PC-9 (cell line): ENCODE measurements around the gene CRACDL. TPM values are rescaled to one million over a fixed set of nuclear protein-coding genes. Genes with fewer than 3 reads are reported as not detected.
"Not testable (repeated sequence)": the region's sequence is repeated elsewhere in the genome, so short reads cannot be mapped to it uniquely, and the experiment has no call there.

Source experiments
- BruUV-seq: library from RNA; stranded (reverse); fragments of 400-500 nt; replicated peaks from 2 replicates; lab custom pipeline; 2021; lab: Mats Ljungman, UMichigan
- CTCF ChIA-PET: fragments of 300-600 bp; sonication (Branson Sonifier 250); formaldehyde crosslinking; loops from one replicate; lab custom pipeline; 2022; ENCODE audit warnings: antibody characterized with exemption; lab: Charles Lee
- POLR2A ChIA-PET: fragments of 300-600 bp; sonication (Branson Sonifier 250); formaldehyde crosslinking; loops from one replicate; lab custom pipeline; 2022; ENCODE audit warnings: antibody characterized with exemption; ENCODE audit not compliant: unreplicated experiment; lab: Charles Lee
- DNase-seq, 2 experiments: peaks; one replicate each; pipeline versions ENCODE4 v3.0.0 to v3.0.0-alpha.2; 2015 to 2022; ENCODE audit warnings: mixed read lengths in 1 of 2
- H2AFZ ChIP-seq: fragments of 200-600 bp; sonication (generic); 2 replicates; pipeline ENCODE4 v1.8.1; 2017; ENCODE audit warnings: antibody characterized with exemption
- H3F3A ChIP-seq: fragments of 200-600 bp; sonication (generic); 2 replicates; pipeline ENCODE4 v1.8.1; 2017; ENCODE audit warnings: antibody characterized with exemption, mild to moderate bottlenecking, low read depth; ENCODE audit not compliant: insufficient read depth
- H3K27ac ChIP-seq: fragments of 200-600 bp; sonication (generic); 2 replicates; pipeline ENCODE4 v1.6.1; 2016; ENCODE audit warnings: mixed run types
- H3K27me3 ChIP-seq: fragments of 200-600 bp; sonication (generic); 2 replicates; pipeline ENCODE4 v1.6.1; 2016; ENCODE audit warnings: low read depth, mixed run types; ENCODE audit not compliant: insufficient read depth
- H3K36me3 ChIP-seq: fragments of 200-600 bp; sonication (generic); 2 replicates; pipeline ENCODE4 v1.6.1; 2016; ENCODE audit warnings: low read depth, mixed run types
- H3K4me1 ChIP-seq: fragments of 200-600 bp; sonication (generic); replicated peaks from 2 replicates; pipeline ENCODE4 v1.6.1; 2016; ENCODE audit warnings: mixed run types; ENCODE audit not compliant: insufficient read depth
- H3K4me2 ChIP-seq: fragments of 200-600 bp; sonication (generic); 2 replicates; pipeline ENCODE4 v1.6.1; 2017; ENCODE audit warnings: mixed run types
- H3K4me3 ChIP-seq: fragments of 200-600 bp; sonication (generic); 2 replicates; pipeline ENCODE4 v1.6.1; 2016; ENCODE audit warnings: mixed run types
- H3K79me2 ChIP-seq: fragments of 200-600 bp; sonication (generic); 2 replicates; pipeline ENCODE4 v1.6.1; 2017; ENCODE audit warnings: low read depth, mixed run types
- H3K9me2 ChIP-seq: fragments of 200-600 bp; sonication (generic); 2 replicates; pipeline ENCODE4 v1.8.1; 2017; ENCODE audit warnings: mild to moderate bottlenecking; ENCODE audit not compliant: insufficient read depth
- H3K9me3 ChIP-seq: fragments of 200-600 bp; sonication (generic); 2 replicates; pipeline ENCODE4 v1.8.1; 2016; ENCODE audit warnings: low read depth; ENCODE audit not compliant: insufficient read depth
- H4K20me1 ChIP-seq: fragments of 200-600 bp; sonication (generic); 2 replicates; pipeline ENCODE4 v1.8.1; 2017; ENCODE audit not compliant: insufficient read depth
- CTCF ChIP-seq: fragments of 200-600 bp; sonication (generic); conservative IDR thresholded peaks from 2 replicates; pipeline ENCODE4 v1.6.1; 2017; ENCODE audit warnings: mixed run types, antibody characterized with exemption, mild to moderate bottlenecking, moderate library complexity
- EZH2 ChIP-seq: fragments of 200-600 bp; sonication (generic); IDR thresholded peaks from 2 replicates; pipeline ENCODE4 v1.8.0; 2017; ENCODE audit warnings: antibody characterized with exemption, low read depth
- intact Hi-C: fragments of 100-400 bp; cut with micrococcal nuclease; formaldehyde crosslinking; loops from one replicate; pipeline ENCODE4 v1.10.0; 2022; ENCODE audit not compliant: unreplicated experiment
- total RNA-seq: library from RNA; stranded (reverse); gene quantifications from 2 replicates; pipeline ENCODE4 v1.2.3, GENCODE V29; 2021

Gene CRACDL
- total RNA-seq, 1 experiment from 2014 or later, result 33.7 TPM

- Histone ChIP-seq H3K79me2 (no peaks in the 10 kb centered on the region), H3K27ac (no peak overlapping the region), H3F3A (peaks cover 22% of the 10 kb centered on the region), H3K27me3 (no peaks in the 10 kb centered on the region), H2AFZ (no peak overlapping the region), H3K9me3 (peaks cover 4% of the 10 kb centered on the region; the same call in 1 of the 2 replicates), H3K36me3 (no peaks in the 10 kb centered on the region), H4K20me1 (no peaks in the 10 kb centered on the region), H3K4me2 (no peak overlapping the region), H3K4me3 (no peak overlapping the region), H3K4me1 (peaks cover 20% of the 10 kb centered on the region), H3K9me2 (no peaks in the 10 kb centered on the region)
- intact Hi-C loops, result no loop called here
- no peak for DNase-seq
- TF ChIP-seq EZH2 (no peak), CTCF (no peak)
- CTCF ChIA-PET, result no interaction called here
- BruUV-seq, result no TSS peak
- POLR2A ChIA-PET, result no interaction called here
These were observed 182.2 kb downstream of the CRACDL start for GRCh38 chr2:98753801-98754200.

GRCh38 chr2:98752711-98753110, 183.3 kb downstream of the CRACDL start:
- BruUV-seq, CTCF ChIA-PET, H2AFZ ChIP-seq, H3K4me3 ChIP-seq, POLR2A ChIA-PET, intact Hi-C loops, H4K20me1 ChIP-seq, H3K27me3 ChIP-seq, H3K36me3 ChIP-seq, H3K4me2 ChIP-seq, H3K27ac ChIP-seq, DNase-seq, H3K9me3 ChIP-seq, H3K9me2 ChIP-seq, H3K79me2 ChIP-seq: not testable (repeated sequence)
- peaks cover 13% of the 10 kb centered on the region for H3F3A ChIP-seq
- H3K4me1 ChIP-seq, result peaks cover 10% of the 10 kb centered on the region

- Histone ChIP-seq H3K79me2 (no peaks in the 10 kb centered on the region), H3K27ac (no peak overlapping the region), H3K36me3 (no peaks in the 10 kb centered on the region), H3K4me1 (peaks cover under 1% of the 10 kb centered on the region; the same call in 1 of the 2 replicates), H3K27me3 (no peaks in the 10 kb centered on the region), H3K9me3 (peaks cover 4% of the 10 kb centered on the region; the same call in 1 of the 2 replicates), H3K9me2 (no peaks in the 10 kb centered on the region), H2AFZ (no peak overlapping the region), H3F3A (peaks cover 3% of the 10 kb centered on the region; the same call in 1 of the 2 replicates), H3K4me3 (no peak overlapping the region), H4K20me1 (no peaks in the 10 kb centered on the region), H3K4me2 (no peak overlapping the region)
- no peak for DNase-seq
- TF ChIP-seq EZH2 (no peak), CTCF (no peak)
- POLR2A ChIA-PET, result no interaction called here
- CTCF ChIA-PET, result no interaction called here
- no TSS peak for BruUV-seq
- intact Hi-C loops, result no loop called here
These were observed 184.3 kb downstream of the CRACDL start for GRCh38 chr2:98751748-98752147.
